H9 (cell line): ENCODE measurements around the gene EEF1G. TPM values are rescaled to one million over a fixed set of nuclear protein-coding genes. Genes with fewer than 3 reads are reported as not detected.

Experiments used
- DNase-seq: peaks from one replicate; pipeline ENCODE4 v3.0.0-alpha.2; 2017
- H2AFZ ChIP-seq: one replicate; pipeline ENCODE4 v1.6.1; 2013; ENCODE audit warnings: mild to moderate bottlenecking, low read length, control low read depth, moderate library complexity
- H2AK5ac ChIP-seq: 2 replicates; pipeline ENCODE4 v1.6.1; 2013; ENCODE audit warnings: low read length, control low read depth, mixed read lengths; ENCODE audit not compliant: insufficient read length
- H2BK120ac ChIP-seq: one replicate; pipeline ENCODE4 v1.6.1; 2013; ENCODE audit warnings: low read depth, mild to moderate bottlenecking, low read length, control low read depth, inconsistent platforms; ENCODE audit not compliant: poor library complexity, severe bottlenecking
- H2BK12ac ChIP-seq: 2 replicates; pipeline ENCODE4 v1.6.1; 2013; ENCODE audit warnings: low read length, control low read depth, mixed read lengths, low read depth; ENCODE audit not compliant: insufficient read length
- H2BK15ac ChIP-seq: 2 replicates; pipeline ENCODE4 v1.6.1; 2013; ENCODE audit warnings: low read depth, low read length, control low read depth
- H2BK20ac ChIP-seq: one replicate; pipeline ENCODE4 v1.6.1; 2013; ENCODE audit warnings: low read depth, mild to moderate bottlenecking, low read length, control low read depth, inconsistent platforms; ENCODE audit not compliant: poor library complexity, severe bottlenecking
- H2BK5ac ChIP-seq: 2 replicates; pipeline ENCODE4 v1.6.1; 2013; ENCODE audit warnings: low read length, control low read depth, mixed read lengths; ENCODE audit not compliant: insufficient read length
- H3K14ac ChIP-seq: 2 replicates; pipeline ENCODE4 v1.6.1; 2013; ENCODE audit warnings: low read length, control low read depth; ENCODE audit not compliant: insufficient read depth
- H3K18ac ChIP-seq: 2 replicates; pipeline ENCODE4 v1.6.1; 2013; ENCODE audit warnings: low read depth, mild to moderate bottlenecking, mixed read lengths, low read length, control low read depth; ENCODE audit not compliant: insufficient read length
- H3K23ac ChIP-seq: 2 replicates; pipeline ENCODE4 v1.6.1; 2013; ENCODE audit warnings: low read length, control low read depth, mixed read lengths, low read depth; ENCODE audit not compliant: insufficient read length
- H3K23me2 ChIP-seq: 2 replicates; pipeline ENCODE4 v1.6.1; 2013; ENCODE audit warnings: low read depth, mild to moderate bottlenecking, mixed read lengths, low read length, control low read depth; ENCODE audit not compliant: insufficient read length, poor library complexity, severe bottlenecking
- H3K27ac ChIP-seq: 2 replicates; pipeline ENCODE4 v1.5.1; 2013; ENCODE audit warnings: low read length, control low read depth, mixed read lengths, low read depth; ENCODE audit not compliant: insufficient read length
- H3K27me3 ChIP-seq: 2 replicates; pipeline ENCODE4 v1.6.1; 2013; ENCODE audit warnings: low read length, control low read depth, inconsistent platforms; ENCODE audit not compliant: insufficient read depth
- H3K4ac ChIP-seq: 2 replicates; pipeline ENCODE4 v1.6.1; 2013; ENCODE audit warnings: low read depth, mild to moderate bottlenecking, control low read depth, inconsistent platforms, low read length, moderate library complexity
- H3K4me1 ChIP-seq: 2 replicates; pipeline ENCODE4 v1.6.1; 2013; ENCODE audit warnings: low read length, control low read depth, inconsistent platforms; ENCODE audit not compliant: insufficient read depth
- H3K4me2 ChIP-seq: 2 replicates; pipeline ENCODE4 v1.6.1; 2013; ENCODE audit warnings: low read length, control low read depth, mixed read lengths; ENCODE audit not compliant: insufficient read length, insufficient read depth
- H3K56ac ChIP-seq: 2 replicates; pipeline ENCODE4 v1.6.1; 2013; ENCODE audit warnings: low read depth, mild to moderate bottlenecking, mixed read lengths, low read length, control low read depth; ENCODE audit not compliant: insufficient read length
- H3K79me1 ChIP-seq: 2 replicates; pipeline ENCODE4 v1.6.1; 2013; ENCODE audit warnings: low read depth, mild to moderate bottlenecking, moderate library complexity, low read length, control low read depth, inconsistent platforms; ENCODE audit not compliant: insufficient read depth, poor library complexity, severe bottlenecking
- H3K79me2 ChIP-seq: 2 replicates; pipeline ENCODE4 v1.6.1; 2013; ENCODE audit warnings: low read length, control low read depth, inconsistent platforms; ENCODE audit not compliant: insufficient read depth
- H3K9ac ChIP-seq: 2 replicates; pipeline ENCODE4 v1.6.1; 2013; ENCODE audit warnings: low read length, control low read depth, mixed read lengths; ENCODE audit not compliant: insufficient read length; ENCODE audit errors: extremely low read depth
- H3K9me3 ChIP-seq: one replicate; pipeline ENCODE4 v1.6.1; 2013; ENCODE audit warnings: low read depth, low read length, inconsistent platforms; ENCODE audit not compliant: control insufficient read depth
- H3T11ph ChIP-seq: one replicate; pipeline ENCODE4 v1.6.1; 2013; ENCODE audit warnings: mild to moderate bottlenecking, low read length, control low read depth, inconsistent platforms
- H4K20me1 ChIP-seq: one replicate; pipeline ENCODE4 v1.6.1; 2013; ENCODE audit not compliant: control insufficient read depth, insufficient read length, insufficient read depth
- H4K5ac ChIP-seq: 2 replicates; pipeline ENCODE4 v1.6.1; 2013; ENCODE audit warnings: low read depth, mild to moderate bottlenecking, mixed read lengths, low read length, control low read depth; ENCODE audit not compliant: insufficient read length
- H4K8ac ChIP-seq: replicated peaks from 2 replicates; pipeline ENCODE4 v1.6.1; 2013; ENCODE audit warnings: low read length, control low read depth, mixed read lengths, low read depth; ENCODE audit not compliant: insufficient read length
- H4K91ac ChIP-seq: 2 replicates; pipeline ENCODE4 v1.6.1; 2013; ENCODE audit warnings: low read depth, mild to moderate bottlenecking, moderate library complexity, mixed read lengths, low read length, control low read depth; ENCODE audit not compliant: insufficient read length
- H3K27ac Mint-ChIP-seq, 3 experiments: 2 replicates in 2 of 3; 3 replicates in 1 of 3; pipeline ENCODE4 v1.8.0; 2020 to 2021; ENCODE audit warnings: mixed read lengths in 3 of 3, mild to moderate bottlenecking in 1 of 3, moderate library complexity in 1 of 3
- H3K27me3 Mint-ChIP-seq: 2 replicates; pipeline ENCODE4 v1.8.0; 2021; ENCODE audit warnings: low read depth, mild to moderate bottlenecking, moderate library complexity, mixed read lengths
- H3K36me3 Mint-ChIP-seq, 3 experiments: 2 replicates in 2 of 3; 3 replicates in 1 of 3; pipeline ENCODE4 v1.8.0; 2020 to 2021; ENCODE audit warnings: low read depth in 3 of 3, mixed read lengths in 3 of 3; ENCODE audit not compliant: insufficient read depth in 1 of 3
- H3K4me1 Mint-ChIP-seq, 2 experiments: 2 replicates each; pipeline ENCODE4 v1.8.0; 2020; ENCODE audit warnings: mixed read lengths in 2 of 2
- H3K4me3 Mint-ChIP-seq, 2 experiments: 2 replicates in 1 of 2; 3 replicates in 1 of 2; pipeline ENCODE4 v1.8.0; 2020 to 2021; ENCODE audit warnings: mild to moderate bottlenecking in 2 of 2, mixed read lengths in 2 of 2, moderate library complexity in 1 of 2
- H3K9me3 Mint-ChIP-seq, 2 experiments: 2 replicates in 1 of 2; 3 replicates in 1 of 2; pipeline ENCODE4 v1.8.0; 2020; ENCODE audit warnings: mild to moderate bottlenecking in 2 of 2, mixed read lengths in 2 of 2, moderate library complexity in 1 of 2
- CTCF ChIP-seq: fragments of 200-600 bp; sonication (generic); conservative IDR thresholded peaks from 3 replicates; pipeline ENCODE4 v1.8.0; 2021; ENCODE audit warnings: antibody characterized with exemption, mild to moderate bottlenecking
- WGBS: extraction: QIAGEN DNeasy Blood & Tissue Kit; methylation state at CpG from one replicate; pipeline ENCODE4 v1.1.7; 2013; ENCODE audit warnings: missing lambda C conversion rate, low lambda C conversion rate, mixed read lengths; ENCODE audit not compliant: insufficient read length; ENCODE audit errors: extremely low coverage; 5-methylcytosine and 5-hydroxymethylcytosine counted together
- microRNA-seq: library from miRNA; unstranded; fragments of <30 nt; microRNA quantifications from one replicate; pipeline ENCODE4, GENCODE V29; 2020; ENCODE audit warnings: borderline microRNAs expressed
- total RNA-seq: library from RNA; stranded (reverse); gene quantifications from 2 replicates; pipeline ENCODE4 v1.2.1, GENCODE V29; 2021

Gene EEF1G
- total RNA-seq, 1 experiment from 2014 or later, result 1,790 TPM

GRCh38 chr11:62512961-62513360, 60.7 kb downstream of the EEF1G start:
- H3K14ac ChIP-seq, result no peak overlapping the region
- H2AFZ ChIP-seq, result no peak overlapping the region
- no peak overlapping the region for H3K23ac ChIP-seq
- H3K79me2 ChIP-seq, result no peaks in the 10 kb centered on the region
- H3K9ac ChIP-seq, result no peak overlapping the region
- no peak overlapping the region for H3K4me2 ChIP-seq
- Mint-ChIP-seq H3K4me1 (peaks cover 8 to 11% of the 10 kb centered on the region in 2 experiments), H3K27me3 (peaks cover 15% of the 10 kb centered on the region), H3K4me3 (no peak overlapping the region), H3K36me3 (no peaks in the 10 kb centered on the region; a peak in 1 of 7 replicates), H3K27ac (peak overlapping the region in 1 of 3 experiments; percentile 51; a peak in 1 of 7 replicates), H3K9me3 (no peaks in the 10 kb centered on the region; a peak in 1 of 5 replicates)
- H2BK15ac ChIP-seq, result no peak overlapping the region
- H3K27ac ChIP-seq, result no peak overlapping the region
- no peak overlapping the region for H2BK5ac ChIP-seq
- no peaks in the 10 kb centered on the region; the same call in 1 of the 2 replicates for H3K4me1 ChIP-seq
- H2AK5ac ChIP-seq, result no peak overlapping the region
- no peak overlapping the region for H3K56ac ChIP-seq
- no peak overlapping the region for H4K5ac ChIP-seq
- no peaks in the 10 kb centered on the region for H3K9me3 ChIP-seq
- no peak overlapping the region for H2BK20ac ChIP-seq
- no peak overlapping the region for H3T11ph ChIP-seq
- no peak overlapping the region for H3K18ac ChIP-seq
- no peaks in the 10 kb centered on the region for H3K27me3 ChIP-seq
- H2BK120ac ChIP-seq, result no peak overlapping the region
- H3K4ac ChIP-seq, result no peak overlapping the region
- H4K91ac ChIP-seq, result no peak overlapping the region
- no peak for DNase-seq
- H4K8ac ChIP-seq, result no peak overlapping the region
- H3K79me1 ChIP-seq, result no peaks in the 10 kb centered on the region
- no peak for TF ChIP-seq CTCF
- no CpG with 5 or more reads among the region's 8 CpGs for WGBS
- H3K23me2 ChIP-seq, result peaks cover 3% of the 10 kb centered on the region
- H4K20me1 ChIP-seq, result no peaks in the 10 kb centered on the region
- no peak overlapping the region for H2BK12ac ChIP-seq

Small RNA genes within 50 kb of the gene (microRNA-seq; reads per million reads assigned to microRNA genes)
- not detected for gene MIR6747

Other genes starting within 250 kb of the EEF1G start
- 30.9 and 31.1 TPM in 2 replicates for gene ASRGL1, start 236.4 kb downstream of the EEF1G start, total RNA-seq
- gene SCGB1A1, start 154.9 kb downstream of the EEF1G start, total RNA-seq, result not detected in 2 replicates
- gene AHNAK, start 27.1 kb downstream of the EEF1G start, total RNA-seq, result 13.9 and 15.2 TPM in 2 replicates
- gene TUT1, start 17.6 kb upstream of the EEF1G start, total RNA-seq, result 20.7 and 24.9 TPM in 2 replicates
- 143 and 149 TPM in 2 replicates for gene MTA2, start 28.0 kb upstream of the EEF1G start, total RNA-seq
- 35.3 and 40.6 TPM in 2 replicates for gene EML3, start 38.9 kb upstream of the EEF1G start, total RNA-seq
- gene ROM1, start 39.4 kb upstream of the EEF1G start, total RNA-seq, result 0.79 and 1.0 TPM in 2 replicates
- 30.6 and 30.8 TPM in 2 replicates for gene B3GAT3, start 48.1 kb upstream of the EEF1G start, total RNA-seq
- 387 TPM in 2 replicates for gene GANAB, start 72.7 kb upstream of the EEF1G start, total RNA-seq
- 40.0 and 41.6 TPM in 2 replicates for gene INTS5, start 79.4 kb upstream of the EEF1G start, total RNA-seq
- gene C11orf98, start 91.3 kb upstream of the EEF1G start, total RNA-seq, result 139 and 150 TPM in 2 replicates
- 49.2 and 51.5 TPM in 2 replicates for gene CSKMT, start 91.4 kb upstream of the EEF1G start, total RNA-seq
- 11.1 and 12.3 TPM in 2 replicates for gene UQCC3, start 97.8 kb upstream of the EEF1G start, total RNA-seq
- 9.1 and 10.4 TPM in 2 replicates for gene LBHD1, start 98.4 kb upstream of the EEF1G start, total RNA-seq
- gene UBXN1, start 105.2 kb upstream of the EEF1G start, total RNA-seq, result 110 and 118 TPM in 2 replicates
- 0.59 and 0.79 TPM in 2 replicates for gene LRRN4CL, start 115.6 kb upstream of the EEF1G start, total RNA-seq
- 68.4 and 77.4 TPM in 2 replicates for gene BSCL2, start 133.5 kb upstream of the EEF1G start, total RNA-seq
- gene GNG3, start 133.8 kb upstream of the EEF1G start, total RNA-seq, result 3.2 and 3.4 TPM in 2 replicates
- gene HNRNPUL2, start 153.6 kb upstream of the EEF1G start, total RNA-seq, result 40.6 and 43.5 TPM in 2 replicates
- 31.6 and 33.4 TPM in 2 replicates for gene TTC9C, start 154.6 kb upstream of the EEF1G start, total RNA-seq
- gene ZBTB3, start 180.3 kb upstream of the EEF1G start, total RNA-seq, result 39.7 and 43.4 TPM in 2 replicates
- gene POLR2G, start 187.7 kb upstream of the EEF1G start, total RNA-seq, result 126 and 129 TPM in 2 replicates
- 37.7 and 44.2 TPM in 2 replicates for gene TAF6L, start 197.5 kb upstream of the EEF1G start, total RNA-seq
- gene TMEM179B, start 213.5 kb upstream of the EEF1G start, total RNA-seq, result 25.0 and 25.5 TPM in 2 replicates
- gene TMEM223, start 218.1 kb upstream of the EEF1G start, total RNA-seq, result 21.7 and 22.2 TPM in 2 replicates
- gene NXF1, start 231.5 kb upstream of the EEF1G start, total RNA-seq, result 65.5 and 69.0 TPM in 2 replicates